GM19452 (cell line): ENCODE measurements around the gene KCNQ1.

Experiments
- ATAC-seq: cut with Tn5 transposase; IDR thresholded peaks from one replicate; pipeline ENCODE4 v1.9.1; 2021; ENCODE audit not compliant: unreplicated experiment

The KCNQ1 gene

DNA sequence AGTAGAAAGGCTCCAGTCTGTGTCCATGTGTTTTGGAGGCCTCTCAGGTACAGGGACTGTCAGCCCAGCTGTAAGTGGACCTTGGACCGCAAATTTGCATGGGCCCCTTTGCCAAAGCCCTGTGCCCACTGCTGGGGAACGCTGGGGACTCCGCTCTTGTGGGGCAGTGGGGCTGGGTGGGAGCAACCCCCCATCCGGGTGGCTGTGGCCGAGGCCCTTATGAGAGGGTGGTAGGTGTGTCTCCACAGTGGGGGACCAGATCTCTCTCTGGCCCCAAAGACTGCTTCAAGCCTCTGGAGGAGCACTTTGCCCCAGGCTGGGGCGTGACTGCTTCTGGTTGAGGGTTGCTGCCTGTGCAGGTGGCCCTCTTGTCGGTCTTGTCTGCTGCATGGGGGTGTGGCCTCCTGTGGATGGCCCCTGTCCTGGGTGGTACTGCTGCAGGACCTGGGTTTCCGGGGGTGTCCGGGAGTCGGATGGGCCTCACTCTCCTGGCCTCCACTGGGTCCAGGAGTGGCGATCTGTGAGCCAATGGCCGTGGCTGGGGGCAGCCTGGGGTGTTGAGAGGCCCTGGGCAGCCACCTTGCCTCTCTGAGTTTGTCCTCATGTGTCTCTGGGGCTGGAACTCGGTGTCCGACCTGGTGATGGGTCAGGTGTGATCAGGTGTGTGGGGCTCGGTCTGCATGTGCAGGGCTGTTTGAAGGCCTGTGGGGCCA, 15.9 kb downstream of the KCNQ1 start:
- no peak for ATAC-seq

DNA sequence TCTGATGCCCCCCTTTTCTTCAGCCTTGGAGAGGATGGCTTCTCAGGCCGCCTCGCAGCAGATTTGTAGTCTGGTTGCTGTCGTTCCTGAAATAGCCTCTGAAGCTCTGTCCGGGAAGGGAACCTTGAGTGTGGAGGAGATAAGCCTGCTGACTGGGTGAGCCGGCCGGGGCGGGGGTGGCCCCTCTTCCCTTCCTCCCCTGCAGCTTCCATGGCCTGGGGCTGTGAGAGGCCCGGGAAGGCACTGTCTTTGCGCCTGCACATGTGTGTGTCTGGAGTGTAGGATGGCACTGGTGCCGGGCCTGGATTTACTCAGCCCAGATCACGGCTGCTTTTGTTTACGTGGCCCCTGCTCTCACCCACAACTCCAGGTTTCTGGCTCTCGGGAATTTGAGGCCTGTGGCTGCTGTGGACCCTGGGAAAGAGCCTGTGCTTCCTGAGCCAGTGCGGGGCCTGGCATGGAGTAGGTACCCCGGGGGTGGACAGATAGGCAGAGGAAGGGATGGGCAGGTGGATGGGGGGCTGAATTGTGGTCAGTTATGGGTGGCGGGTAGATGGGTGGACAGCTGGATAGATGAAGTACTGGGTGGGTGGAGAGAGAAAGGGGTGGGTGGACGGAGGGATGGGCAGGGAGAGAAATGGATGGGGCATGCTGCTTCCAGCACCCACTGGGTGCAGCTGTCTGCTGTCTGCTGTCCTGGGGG, 16.6 kb downstream of the KCNQ1 start:
- no peak for ATAC-seq

DNA sequence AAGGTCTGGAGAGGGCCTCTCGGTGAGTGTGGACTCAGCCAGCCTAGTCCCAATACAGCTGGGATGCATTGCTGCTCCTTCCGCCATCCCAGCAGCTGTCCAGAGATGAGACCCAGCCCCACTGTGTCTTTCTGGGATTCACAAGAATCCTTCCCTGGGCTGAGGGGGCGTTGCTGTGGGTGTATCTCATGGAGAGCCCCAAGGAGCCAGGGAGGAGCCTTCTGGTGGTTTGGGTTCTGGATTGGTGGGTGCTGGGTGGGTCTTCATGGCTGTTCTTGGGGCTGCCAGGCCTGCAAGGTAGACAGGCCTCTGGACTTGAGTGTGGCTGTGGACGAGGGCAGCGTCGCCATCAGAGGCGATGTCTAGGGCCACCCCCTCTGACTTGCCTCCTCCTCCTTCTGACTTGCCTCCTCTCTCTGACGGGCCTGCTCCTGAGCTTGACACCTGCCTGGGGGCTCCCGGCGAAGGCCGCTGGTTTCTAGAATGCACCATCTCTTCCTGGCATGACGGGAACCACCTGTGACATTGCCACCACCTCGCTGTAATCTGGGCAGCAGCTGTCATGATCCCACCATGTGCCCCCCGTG, 17.2 kb downstream of the KCNQ1 start:
- ATAC-seq: no peak

DNA sequence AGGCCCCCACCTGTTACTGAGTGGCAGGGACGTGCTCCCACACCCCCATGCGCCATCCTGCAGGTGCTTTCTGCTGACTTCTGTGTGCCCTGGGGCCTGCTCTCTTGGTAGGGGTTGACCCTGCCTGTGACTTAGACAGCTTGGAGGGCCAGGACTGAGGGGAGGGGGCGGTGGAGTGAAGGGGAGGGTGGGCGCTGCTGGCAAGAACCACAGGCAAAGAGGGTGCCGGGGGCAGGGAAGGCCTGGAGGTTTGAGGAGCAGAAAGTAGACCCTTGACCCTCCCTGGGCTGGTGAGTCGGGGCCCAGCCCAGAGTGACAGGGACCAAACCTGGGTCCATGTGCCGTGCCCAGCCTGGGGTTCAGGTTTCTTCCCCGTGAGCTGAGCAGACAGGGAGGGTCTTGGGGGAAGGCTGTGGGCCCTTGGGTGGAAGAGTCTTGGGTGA, 17.8 kb downstream of the KCNQ1 start:
- ATAC-seq: no peak

DNA sequence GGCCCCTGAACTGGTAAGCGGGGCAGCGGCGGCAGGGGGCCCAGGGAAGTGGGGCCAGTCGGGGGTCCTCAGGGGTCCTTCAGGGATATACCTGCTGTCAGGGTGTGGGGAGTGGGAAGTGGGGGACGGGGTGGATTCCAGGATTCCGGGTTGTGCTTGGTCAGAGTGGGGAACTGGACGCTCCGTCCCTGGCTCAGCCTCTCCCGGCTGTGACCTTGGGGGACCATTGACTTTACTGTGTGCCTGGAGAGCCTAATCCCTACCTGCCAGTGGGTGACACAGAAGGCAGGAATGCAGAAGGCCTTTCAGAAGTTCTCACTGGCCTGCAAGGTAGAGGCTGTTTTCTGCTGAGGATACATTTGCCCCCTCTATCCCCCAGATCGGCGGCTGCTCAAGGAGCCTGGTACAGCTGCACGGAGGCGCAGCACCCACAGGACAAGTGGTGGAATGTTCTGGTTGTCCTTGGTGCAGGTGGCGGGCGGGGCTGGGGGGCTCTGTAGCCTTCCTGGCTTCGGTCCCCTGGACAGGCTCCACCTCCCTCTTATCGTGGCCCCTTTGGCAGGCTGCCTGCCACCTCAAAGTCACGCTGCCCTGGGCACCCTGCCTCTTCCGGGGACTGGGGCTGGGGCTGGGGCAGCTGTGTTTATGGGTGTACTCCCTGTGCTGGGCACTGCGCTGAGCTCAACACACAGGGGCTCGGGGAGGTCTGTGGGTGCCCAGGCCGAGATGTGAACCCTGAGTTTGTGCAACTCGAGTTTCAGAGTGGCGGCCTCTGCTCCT, 18.4 kb downstream of the KCNQ1 start:
- no peak for ATAC-seq

DNA sequence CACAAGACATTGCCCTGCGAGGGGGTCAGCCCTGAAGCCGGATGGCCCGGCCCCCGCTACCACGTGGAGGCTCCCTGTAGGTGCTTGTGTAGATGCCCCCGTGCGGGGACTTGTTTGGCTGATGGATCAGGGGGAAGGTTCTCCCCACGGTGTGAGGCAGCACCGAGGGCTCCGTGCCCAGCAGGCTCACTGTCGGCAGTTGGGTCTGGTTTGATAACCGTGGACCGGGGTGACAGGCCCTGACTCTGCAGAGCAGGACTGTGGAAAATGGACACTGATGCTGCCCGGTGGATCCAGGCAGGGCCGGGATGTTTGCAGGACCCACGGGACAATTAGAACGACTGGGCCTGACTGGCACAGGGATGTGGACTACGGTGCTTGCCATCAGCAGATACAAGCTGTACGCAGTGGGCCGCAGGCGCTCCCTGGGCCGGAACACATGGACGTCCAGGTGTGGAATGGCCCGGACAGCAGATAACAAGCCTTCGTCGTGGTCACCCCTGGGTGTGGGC, 19.0 kb downstream of the KCNQ1 start:
- no peak for ATAC-seq

- ATAC-seq: no peak
Measured at GRCh38 chr11:2464451-2465165, 19.8 kb downstream of the KCNQ1 start.

GRCh38 chr11:2465202-2466068, 20.6 kb downstream of the KCNQ1 start:
- no peak for ATAC-seq

DNA sequence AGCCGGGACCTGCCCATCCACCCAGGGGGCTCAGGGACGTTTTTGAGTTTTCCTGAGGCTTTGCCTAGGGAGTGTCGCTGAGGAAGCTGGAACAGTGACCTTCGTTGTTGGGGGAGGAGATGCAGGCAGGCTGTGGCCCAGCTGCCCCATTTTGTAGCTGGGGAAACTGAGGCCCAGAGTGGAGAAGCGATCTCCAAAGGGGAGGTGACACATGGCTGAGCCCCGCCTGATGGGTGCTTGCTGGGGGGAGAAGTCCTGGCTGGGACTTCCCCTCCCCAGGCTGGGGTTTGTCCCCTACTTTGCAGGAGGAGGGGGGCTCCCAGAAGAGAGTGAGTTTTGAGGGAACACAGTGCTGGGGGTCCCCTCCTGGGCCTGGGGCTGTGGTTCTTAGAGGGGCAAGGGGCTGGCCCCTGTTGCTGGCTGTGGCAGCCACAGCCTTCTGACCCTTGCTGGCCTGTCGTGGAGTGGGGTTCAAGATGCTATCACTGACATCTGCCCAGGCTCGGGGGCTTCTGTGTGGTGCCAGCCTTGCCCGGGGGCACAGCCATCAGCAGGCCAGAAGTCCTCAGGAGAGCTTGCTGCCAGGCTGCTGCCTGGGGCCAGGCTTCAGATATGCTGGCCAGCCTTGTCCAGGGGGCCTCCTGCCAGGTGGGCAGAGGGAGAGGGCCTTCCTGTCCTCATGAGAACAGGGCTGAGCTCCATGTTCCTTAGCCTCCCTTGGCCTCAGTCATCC, 21.4 kb downstream of the KCNQ1 start:
- no peak for ATAC-seq

GRCh38 chr11:2466869-2467694, 22.3 kb downstream of the KCNQ1 start:
- ATAC-seq: no peak

DNA sequence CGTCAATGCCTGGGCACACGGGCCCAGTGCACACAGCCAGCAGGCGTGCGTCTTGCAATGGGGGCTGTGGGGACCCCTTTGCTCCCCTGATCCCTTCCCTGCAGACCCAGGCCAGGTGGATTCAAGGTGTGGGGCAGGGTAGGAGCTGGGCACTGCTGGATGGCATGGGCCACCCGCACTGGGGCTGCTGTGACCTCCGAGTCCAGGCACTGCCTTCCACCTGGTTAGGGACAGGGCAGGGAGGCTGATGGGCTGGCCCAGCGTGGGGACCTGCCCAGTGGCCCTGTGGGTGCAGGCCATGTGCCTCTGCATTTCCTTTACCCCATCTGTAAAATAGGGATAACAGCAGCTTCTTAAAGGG, 22.9 kb downstream of the KCNQ1 start:
- no peak for ATAC-seq

GRCh38 chr11:2468363-2469235, 23.8 kb downstream of the KCNQ1 start:
- ATAC-seq: no peak

GRCh38 chr11:2470495-2470894, 25.7 kb downstream of the KCNQ1 start:
- no peak for ATAC-seq

- no peak for ATAC-seq
Measured at GRCh38 chr11:2471048-2471803, 26.4 kb downstream of the KCNQ1 start.

GRCh38 chr11:2471804-2472096, 26.9 kb downstream of the KCNQ1 start:
- ATAC-seq: no peak

DNA sequence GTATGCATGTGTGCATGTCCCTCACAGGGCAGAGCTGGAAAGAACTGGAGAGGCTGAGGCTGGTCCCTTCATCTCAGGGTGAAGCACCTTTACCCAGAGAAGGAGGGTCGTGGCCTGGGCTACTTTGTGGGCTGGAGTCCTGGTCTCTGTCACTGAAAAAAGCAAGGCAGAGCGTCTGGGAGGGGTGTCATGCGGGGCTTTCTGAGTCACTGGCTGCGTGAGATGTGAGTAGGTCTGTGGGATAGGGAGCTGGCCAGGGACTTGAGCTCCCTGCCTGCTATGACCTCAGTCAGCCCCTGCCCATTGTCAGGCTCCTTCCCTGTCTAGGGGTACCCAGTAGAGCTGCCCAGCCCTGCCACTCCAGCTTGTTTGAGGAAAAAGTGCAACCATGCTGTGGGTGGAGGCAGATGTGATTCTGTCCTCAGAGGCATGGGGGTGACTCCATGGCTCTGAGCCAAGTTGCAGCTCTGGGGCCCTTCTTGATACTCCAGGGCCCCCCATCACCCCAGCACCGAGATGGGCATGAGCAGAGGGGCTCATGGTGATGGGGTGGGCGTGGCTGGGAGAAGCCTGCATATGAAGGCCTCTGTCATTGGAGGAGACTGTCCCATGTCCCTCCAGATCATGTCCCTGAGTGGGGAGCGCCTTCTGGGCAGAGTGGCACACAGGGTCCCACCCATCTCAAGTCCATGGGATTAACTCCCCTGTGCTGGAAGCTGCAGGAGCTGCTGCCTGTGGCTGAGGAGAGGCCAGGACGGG, 27.8 kb downstream of the KCNQ1 start:
- no peak for ATAC-seq
